NCI-H2171 treated with DMSO at 0.1 percent for 48 hours (cell line): ENCODE measurements around the gene CTAGE1.

ENCODE experiments used
- DNase-seq: peaks from one replicate; lab custom pipeline; 2025; lab: John Stamatoyannopoulos, UW

Gene CTAGE1

DNA sequence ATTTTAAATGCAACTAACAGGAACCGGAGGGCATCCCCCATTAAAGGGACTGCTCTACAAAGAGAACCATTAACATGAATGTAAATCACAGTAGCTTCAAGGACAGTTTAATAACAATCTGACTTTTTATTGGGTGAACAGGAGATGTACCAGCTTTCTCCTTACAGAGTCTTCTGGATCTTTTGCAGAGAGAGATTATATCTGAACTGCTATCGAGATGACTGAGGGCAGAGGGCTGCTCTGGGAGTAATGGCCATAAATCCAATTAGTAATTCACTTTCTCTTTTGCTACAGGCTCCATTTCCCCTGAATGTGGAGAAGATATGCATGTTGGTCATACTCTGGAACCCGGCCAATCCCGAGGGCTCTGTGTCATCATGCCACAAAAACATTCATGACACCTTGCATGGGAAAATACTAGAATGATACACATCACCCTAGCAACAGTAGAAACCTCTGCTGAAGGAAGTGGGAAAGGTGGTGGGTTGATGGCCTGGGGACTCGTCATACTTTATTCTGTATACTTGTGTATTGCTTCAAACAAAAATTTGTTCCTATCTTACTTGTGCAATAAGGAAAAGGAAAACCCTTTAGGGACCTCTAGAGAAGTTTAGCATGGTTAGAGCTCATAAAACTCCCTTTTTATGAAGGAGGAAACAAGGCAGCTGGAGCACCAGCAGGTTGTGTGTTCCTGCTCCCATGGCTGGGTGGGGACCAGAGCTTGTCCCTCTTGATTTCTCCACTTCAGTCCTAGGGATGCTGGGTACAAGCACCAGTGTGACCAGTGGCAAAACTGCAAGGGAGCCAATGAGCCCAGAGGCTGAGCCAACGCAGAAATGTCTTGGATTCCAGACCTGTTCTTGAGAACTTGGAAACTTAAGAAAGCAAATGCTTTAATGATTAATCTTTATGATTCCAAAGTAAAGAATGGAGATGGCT is 26.0 kb downstream of the CTAGE1 start:
- DNase-seq: no peak

DNA sequence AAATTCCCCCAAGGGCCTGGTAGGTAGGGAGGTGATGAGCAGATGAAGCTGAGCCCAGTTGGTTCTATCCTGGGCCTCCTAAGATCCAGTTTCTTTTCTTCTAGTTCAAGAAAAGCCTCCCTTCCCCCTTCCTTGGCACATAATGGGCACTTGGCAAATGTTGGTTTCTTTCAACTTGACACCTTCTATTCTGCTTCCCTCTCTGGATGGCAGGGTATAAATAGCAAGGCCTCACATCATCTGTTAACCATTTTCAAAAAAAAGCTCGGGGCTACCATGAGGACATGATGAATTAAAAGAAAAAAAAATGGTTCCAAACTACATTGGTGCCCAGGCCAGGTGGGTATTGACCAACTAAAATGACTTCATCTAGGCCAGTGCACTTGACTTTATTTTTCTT is 29.9 kb downstream of the CTAGE1 start:
- DNase-seq: no peak

DNA sequence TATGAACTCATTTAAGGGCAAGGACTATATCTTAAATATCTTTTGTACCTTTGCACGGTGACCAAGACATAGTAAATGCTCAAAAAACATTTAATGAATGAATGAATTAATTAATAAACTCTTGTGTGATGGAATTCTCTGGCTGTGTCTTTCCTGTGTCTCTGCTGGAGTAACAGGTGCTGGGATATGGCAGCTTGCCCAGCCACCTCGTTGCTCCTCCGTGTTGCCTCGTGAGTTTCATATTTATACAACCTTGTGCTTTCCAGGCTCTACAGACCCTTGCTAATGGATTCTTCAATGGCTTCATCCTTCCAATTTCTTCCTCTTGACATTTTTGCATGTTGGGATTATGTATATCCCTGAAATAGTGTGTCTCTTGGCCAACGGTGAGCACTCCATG is 30.4 kb downstream of the CTAGE1 start:
- no peak for DNase-seq

DNA sequence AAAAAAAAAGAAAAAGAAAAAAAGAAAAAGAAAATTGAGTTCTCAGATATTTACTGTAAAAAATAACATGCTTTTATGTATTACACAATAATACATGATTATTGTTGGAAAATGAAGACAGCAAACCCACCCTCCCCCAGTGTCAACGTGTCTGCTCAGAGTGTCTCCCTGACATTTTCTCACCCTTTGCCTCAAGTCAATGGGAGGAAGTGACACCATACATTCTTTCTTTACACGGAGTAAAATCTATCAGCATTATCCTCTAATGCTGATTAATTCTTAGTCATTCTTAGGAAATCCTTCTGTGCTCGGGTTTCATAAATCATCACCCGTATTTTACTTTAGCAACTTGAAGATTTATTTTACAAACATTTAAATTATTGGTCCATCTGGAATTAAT is 32.0 kb downstream of the CTAGE1 start:
- DNase-seq: no peak

DNA sequence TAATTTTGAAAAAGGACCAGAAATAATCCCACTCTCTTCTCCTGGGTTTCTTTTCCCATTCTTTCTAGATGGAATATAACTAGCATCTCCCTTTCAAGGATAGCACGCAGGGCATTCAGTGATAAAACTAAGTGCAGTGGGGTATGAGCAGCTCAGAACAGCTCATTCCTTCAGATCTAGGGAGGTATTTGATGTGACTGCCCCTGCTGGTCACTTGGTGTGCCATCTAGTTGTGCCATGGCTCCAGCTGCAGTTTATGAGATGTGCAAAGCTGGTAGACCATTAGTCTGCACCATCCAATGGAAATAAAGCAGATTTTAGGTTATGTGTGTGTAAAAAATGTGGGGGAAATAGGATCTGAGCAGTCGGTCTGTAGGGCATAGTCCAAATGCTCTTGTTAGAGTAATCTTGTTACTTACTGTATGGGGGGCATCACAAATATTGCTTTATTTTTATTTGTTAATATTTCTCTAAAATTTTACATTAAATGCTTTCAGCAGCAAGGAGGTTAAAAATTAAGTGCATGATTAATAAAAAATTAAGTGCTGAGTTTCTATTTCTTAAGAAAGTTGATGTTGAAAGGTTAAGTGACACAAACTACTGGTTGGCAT is 38.9 kb downstream of the CTAGE1 start:
- DNase-seq: no peak

DNA sequence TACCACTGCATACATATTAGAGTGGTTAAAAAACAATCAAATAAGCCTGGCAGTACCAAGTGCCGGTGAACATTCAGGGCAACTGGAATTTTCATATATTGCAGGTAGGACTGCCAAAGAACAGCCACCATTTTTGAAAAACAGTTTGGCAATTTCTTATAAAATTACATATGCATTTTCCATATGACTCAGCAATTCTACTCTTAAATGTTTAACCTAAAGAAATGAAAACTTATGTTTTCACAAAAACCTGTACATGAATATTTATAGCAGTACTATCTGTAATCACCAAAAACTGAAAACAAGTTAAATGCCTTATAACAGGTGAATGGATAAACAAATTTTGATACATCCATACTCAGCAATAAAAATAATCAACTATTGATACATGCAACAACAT is 39.9 kb downstream of the CTAGE1 start:
- no peak for DNase-seq

DNA sequence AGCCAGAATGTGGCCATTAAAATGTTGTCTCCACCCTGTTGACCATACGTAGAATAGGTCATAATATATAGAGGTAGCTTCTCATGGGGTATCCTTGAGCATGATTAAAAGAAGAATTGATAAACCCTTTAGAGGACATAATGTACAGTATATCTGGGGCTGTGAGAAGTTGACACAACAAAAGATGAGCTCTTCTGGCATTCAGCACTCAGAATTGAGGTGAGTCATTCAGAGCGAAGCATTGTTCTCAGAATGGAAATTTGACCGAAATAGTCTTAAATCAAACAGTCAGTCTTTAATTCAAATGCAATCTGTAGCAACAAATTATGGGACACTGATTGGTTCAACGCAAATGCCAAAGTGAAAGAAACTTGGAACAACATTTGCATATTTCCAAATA is 47.3 kb downstream of the CTAGE1 start:
- DNase-seq: no peak

DNA sequence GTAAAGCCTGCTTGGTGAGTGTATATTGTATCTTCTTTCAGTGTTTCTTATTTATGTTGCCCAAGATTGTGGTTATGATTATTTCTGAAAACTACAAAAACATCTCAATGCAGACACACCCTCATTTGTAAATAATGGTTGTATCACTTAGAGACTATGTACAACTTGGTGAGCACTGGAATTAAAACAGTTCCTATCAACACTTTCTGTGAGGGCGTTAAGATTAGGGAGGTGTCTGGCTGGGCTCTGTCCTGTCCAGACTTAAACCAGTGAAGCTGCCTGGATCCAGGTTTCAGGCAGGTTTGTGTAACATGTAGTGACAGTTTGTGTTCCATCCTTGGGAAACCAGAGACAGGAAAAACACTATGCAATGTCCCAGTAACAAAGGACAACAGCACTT is 49.7 kb downstream of the CTAGE1 start:
- DNase-seq: no peak

DNA sequence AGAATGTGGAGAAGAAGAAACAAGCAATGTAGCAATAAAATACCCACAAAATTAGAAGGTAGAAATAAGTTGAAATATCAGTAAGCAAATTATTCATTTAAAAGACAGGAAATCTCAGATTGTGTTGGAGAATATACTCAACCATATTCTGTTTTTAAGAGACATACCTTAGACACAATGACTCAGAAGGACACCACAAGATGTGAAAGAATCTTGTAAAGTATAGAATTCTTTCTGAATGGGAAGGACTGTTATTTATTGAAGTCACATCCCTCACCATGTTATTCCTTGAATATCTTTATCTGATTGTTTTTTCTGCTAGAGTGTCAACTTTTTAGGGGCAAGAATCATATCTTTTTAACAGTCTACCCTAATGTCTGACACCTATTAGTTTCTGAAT is 50.4 kb downstream of the CTAGE1 start:
- DNase-seq: no peak

DNA sequence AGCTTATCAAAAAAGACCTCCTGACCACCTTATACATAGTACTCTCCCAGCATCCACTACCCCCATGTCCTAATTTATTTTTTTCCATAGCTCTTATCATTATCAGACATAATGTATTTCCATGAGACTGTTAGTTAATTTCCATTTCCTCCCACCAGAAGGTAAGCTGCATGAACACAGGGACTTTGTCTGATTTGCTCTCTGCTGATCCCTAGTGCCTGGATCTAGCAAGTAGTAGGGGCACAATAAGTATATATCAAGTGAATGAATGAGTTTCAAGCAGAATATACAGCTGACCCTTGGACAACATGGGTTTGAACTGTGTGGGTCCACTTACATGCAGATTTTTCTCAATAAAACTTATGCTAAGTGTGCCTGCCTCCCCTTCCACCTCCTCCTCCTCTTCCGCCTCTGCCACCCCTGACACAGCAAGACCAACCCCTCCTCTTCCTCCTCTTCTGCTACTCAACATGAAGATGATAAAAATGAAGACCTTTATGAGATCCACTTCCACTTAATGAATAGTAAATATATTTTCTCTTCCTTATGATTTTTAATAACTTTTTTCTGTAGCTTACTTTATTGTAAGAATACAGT is 53.8 kb downstream of the CTAGE1 start:
- DNase-seq: no peak
